Measurements from ENCODE around the gene TRIM63.
"Not testable (repeated sequence)": the region's sequence is repeated elsewhere in the genome, so short reads cannot be mapped to it uniquely, and the experiment has no call there.

The TRIM63 gene

GRCh38 chr1:26067432-26067911 lies at the start of gene TRIM63:
TRIM63 (minus strand) TSS chr1:26067630; CDS start chr1:26067494, 136 bp downstream.
- no peak for DNase-seq (ENCODE audit: low read depth, low spot score)

DNA sequence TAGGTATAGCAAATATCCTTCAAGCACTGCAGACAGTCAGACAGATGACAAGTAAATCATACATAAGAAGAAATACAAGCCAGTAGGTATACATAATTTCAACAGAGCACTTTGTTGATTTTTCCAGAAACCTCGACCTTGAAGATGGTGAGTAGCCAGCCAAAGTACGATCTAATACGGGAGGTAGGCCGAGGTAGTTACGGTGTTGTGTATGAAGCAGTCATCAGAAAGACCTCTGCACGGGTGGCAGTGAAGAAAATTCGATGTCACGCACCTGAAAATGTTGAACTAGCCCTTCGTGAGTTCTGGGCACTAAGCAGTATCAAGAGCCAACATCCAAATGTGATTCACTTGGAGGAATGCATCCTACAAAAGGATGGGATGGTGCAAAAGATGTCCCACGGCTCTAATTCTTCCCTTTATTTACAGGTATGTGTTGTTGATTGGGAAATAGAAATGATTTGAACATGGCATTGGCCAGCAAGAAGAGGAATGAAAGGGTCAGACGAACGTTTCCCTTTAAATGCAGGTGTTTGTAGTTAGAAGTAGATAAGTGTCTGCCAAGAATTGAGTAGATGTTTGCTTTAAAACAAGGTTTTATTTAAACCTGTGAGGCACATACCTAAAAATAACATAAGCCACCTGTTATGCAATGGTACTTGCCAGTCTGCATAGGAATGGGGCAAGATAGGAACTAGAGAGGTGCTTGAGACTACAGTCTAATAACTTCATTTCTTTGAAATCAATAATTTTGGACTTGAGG lies 46.9 kb upstream of the TRIM63 start:
- DNase-seq (ENCODE audit: low read depth, low spot score) = no peak

DNA sequence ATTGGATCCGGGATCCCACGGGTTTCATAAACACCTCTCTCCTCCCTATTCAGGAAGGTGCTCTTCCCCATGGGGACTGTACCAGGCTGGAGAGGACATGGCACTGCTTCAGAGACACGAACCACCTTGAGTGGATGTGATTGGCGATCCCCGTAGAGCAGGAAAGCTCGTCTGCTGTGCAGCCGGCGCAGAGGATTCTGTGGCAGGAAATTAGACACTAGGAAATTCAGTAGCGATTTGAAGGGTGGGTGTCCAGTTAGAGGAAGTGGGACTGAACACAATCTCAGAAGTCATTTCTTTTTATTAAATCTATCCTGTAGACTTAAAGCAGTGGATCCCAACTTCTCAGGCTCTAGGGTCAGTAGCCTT lies 45.0 kb upstream of the TRIM63 start:
- DNase-seq (ENCODE audit: low read depth, low spot score) = no peak

- peak; percentile 99 for DNase-seq (ENCODE audit: low read depth, low spot score)
Measured at GRCh38 chr1:26111530-26112406, 44.3 kb upstream of the TRIM63 start, which contains the start of gene PDIK1L. PDIK1L (plus strand) TSS chr1:26111824; CDS start chr1:26114309, 2,485 bp downstream.

- peak; percentile 85 for DNase-seq (ENCODE audit: low read depth, low spot score)
Measured at GRCh38 chr1:26110731-26111529, 43.5 kb upstream of the TRIM63 start.

DNA sequence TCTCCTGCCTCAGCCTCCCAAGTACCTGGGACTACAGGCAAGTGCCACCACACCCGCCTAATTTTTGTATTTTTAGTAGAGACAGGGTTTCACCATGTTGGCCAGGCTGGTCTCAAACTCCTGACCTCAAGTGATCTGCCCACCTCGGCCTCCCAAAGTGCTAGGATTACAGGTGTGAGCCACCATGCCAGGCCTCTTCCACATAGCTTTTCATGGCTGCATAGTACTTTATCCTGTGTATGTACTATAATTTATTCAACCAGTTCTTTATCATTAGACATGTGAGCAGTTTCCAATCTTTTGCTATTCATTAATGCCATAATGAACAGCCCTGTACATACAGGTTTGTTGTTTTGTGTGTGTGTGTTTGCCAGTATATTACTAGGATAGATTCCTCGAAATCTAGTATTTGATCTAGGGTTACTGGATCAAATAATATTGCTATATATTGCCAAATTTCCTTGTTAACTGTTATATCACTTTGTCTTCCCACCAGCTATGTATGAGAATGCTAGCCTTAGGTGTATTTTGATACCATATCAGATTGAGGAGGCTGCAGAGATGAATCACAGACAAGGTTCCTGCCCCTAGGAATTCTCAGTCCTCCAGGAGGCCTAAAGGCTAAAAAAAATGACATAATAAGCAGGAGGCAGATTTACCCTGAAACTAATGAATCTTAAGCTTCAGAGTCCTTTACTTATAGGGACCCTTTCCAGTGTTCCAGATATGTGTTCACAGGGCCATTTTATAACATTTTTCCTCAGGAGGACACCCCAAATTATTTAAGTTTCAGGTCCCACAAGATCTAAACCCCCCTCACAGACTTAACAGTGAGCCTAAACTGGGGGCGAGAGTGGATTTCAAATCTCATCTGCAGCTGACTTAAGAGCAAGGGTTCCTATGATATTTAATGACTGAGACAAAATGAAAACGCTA lies 42.1 kb upstream of the TRIM63 start:
- no peak for DNase-seq (ENCODE audit: low read depth, low spot score)

GRCh38 chr1:26105226-26105548 lies 37.8 kb upstream of the TRIM63 start:
- not testable (repeated sequence) for DNase-seq (ENCODE audit: low read depth, low spot score)

GRCh38 chr1:26102526-26102925 lies 35.1 kb upstream of the TRIM63 start:
- DNase-seq (ENCODE audit: low read depth, low spot score) = no peak

DNA sequence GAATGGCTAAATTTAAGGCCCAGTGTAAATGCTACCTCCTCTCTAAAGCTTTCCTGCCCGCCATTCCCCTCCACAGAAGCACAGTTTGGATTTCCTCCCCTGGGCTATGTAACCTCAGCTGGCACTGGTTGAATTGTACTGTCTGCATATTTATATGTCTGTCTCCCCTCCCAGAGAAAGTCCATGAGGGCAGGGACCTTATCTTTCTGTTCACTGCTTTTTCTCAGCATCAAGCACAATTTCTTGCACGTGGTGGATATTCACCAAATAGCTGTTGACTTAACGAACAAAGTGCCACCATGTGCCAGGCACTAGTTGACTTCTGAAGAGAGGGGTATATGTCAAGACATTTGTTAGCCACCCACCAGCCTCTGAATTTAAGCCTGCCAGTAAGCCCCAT lies 34.7 kb upstream of the TRIM63 start:
- DNase-seq (ENCODE audit: low read depth, low spot score) = no peak

- DNase-seq (ENCODE audit: low read depth, low spot score) = not testable (repeated sequence)
Measured at GRCh38 chr1:26100204-26100603, 32.8 kb upstream of the TRIM63 start.

GRCh38 chr1:26099780-26100179 lies 32.4 kb upstream of the TRIM63 start:
- DNase-seq (ENCODE audit: low read depth, low spot score) = no peak

- DNase-seq (ENCODE audit: low read depth, low spot score) = no peak
Measured at GRCh38 chr1:26098602-26099001, 31.2 kb upstream of the TRIM63 start.

DNA sequence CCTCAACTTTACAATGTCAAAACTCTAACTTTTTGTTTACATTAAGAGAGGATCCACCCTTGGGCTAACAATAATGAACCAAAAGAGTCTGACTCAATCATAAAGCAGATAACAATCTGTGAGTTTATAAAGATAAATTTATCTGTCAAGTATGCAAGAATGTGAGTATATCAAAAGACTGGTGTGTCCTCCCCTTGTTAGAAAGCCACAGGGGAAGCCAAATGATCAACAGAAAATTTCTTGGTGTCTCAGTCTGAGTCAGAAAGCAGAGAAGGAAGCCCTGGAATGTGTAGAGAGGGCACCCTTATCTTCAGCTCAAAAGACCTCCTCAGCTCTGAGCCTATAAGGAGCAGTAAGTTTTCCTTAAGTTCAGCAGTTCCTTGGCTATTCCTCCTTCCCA lies 30.3 kb upstream of the TRIM63 start:
- DNase-seq (ENCODE audit: low read depth, low spot score) = peak; percentile 25

GRCh38 chr1:26096471-26096870 lies 29.0 kb upstream of the TRIM63 start:
- DNase-seq (ENCODE audit: low read depth, low spot score) = no peak

DNA sequence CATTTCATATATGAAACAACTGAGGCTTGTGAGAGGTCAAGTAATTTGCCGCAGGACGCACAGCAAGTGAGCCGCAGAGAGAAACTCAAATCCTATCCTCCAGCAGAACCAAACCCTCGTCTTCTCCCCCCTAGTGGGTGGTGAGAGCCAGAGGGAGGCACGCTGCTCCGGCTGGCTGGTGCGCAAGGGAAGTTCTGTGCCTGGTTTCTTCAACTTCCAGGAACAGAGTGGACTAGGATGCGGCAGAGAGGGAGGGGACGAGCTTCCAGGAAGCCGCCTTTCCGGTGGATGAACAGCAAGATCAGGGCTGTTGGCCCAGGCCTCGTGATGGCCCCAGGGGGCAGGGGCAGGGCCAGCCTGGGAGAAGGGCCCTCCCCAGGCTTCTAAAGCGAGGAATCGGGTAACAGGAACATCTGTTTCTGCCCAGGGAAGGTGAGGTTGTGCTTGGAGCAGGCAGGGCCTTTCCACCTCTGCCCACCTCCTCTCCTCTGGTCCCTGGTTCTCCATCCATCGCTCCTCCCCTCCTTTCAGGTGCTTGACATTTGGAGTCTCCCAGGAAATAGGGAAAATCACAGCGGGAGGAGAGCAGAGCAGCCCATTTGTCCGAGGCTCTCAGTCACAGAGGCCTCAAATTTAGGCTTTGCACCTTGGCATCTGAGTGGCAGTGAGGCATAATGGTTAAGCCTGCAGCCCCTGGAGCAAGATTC lies 27.4 kb upstream of the TRIM63 start:
- DNase-seq (ENCODE audit: low read depth, low spot score) = no peak

- peak; percentile 24 for DNase-seq (ENCODE audit: low read depth, low spot score)
Measured at GRCh38 chr1:26094076-26094669, 26.7 kb upstream of the TRIM63 start.

- not testable (repeated sequence) for DNase-seq (ENCODE audit: low read depth, low spot score)
Measured at GRCh38 chr1:26093569-26093968, 26.1 kb upstream of the TRIM63 start.

DNA sequence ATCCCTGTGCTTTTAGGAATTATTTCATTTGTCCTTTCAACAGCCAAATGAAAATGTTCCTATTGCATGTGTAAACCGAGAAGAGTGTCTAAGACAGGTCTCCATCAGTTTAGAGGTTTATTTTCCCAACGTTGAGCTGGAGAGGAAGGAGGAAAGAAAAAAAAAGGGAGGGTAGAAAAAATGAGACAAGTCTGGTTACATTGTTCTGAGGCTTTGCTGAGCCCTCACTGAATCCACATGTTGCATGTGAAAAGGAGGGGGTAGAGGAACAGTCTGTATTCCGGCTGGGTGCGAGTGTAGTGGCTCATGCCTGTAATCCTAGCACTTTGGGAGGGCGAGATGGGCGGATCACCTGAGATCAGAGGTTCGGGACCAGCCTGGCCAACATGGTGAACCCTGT lies 25.0 kb upstream of the TRIM63 start:
- no peak for DNase-seq (ENCODE audit: low read depth, low spot score)

- no peak for DNase-seq (ENCODE audit: low read depth, low spot score)
Measured at GRCh38 chr1:26090893-26091292, 23.5 kb upstream of the TRIM63 start.

- DNase-seq (ENCODE audit: low read depth, low spot score) = no peak
Measured at GRCh38 chr1:26089125-26089524, 21.7 kb upstream of the TRIM63 start.
